Tibial artery (tissue), 4 donors: Measurements from ENCODE around the gene MACROD2.

Source experiments
- DNase-seq, 2 donors: peaks; one replicate each; pipeline ENCODE4 v3.0.0-alpha.2; 2019
- H3K27ac ChIP-seq, 2 donors: fragments of 200-600 bp; sonication (generic) in 1 of 2; 1 replicate in 1 of 2; 2 replicates in 1 of 2; pipeline ENCODE4 v1.5.1; 2018 to 2019; ENCODE audit warnings: mild to moderate bottlenecking in 1 of 2
- H3K27me3 ChIP-seq, 2 donors: fragments of 200-600 bp; sonication (generic) in 1 of 2; one replicate each; pipeline versions ENCODE4 v1.5.1 to v1.6.0; 2016 to 2019
- H3K36me3 ChIP-seq, 3 donors: fragments of 200-600 bp; sonication (generic) in 2 of 3; one replicate each; pipeline ENCODE4 v1.5.1; 2016 to 2019; ENCODE audit warnings: mild to moderate bottlenecking in 2 of 3
- H3K4me1 ChIP-seq, 4 donors: fragments of 200-600 bp; sonication (generic) in 2 of 4; 1 replicate in 3 of 4; 2 replicates in 1 of 4; pipeline ENCODE4 v1.5.1; 2016 to 2019
- H3K4me3 ChIP-seq, 2 donors: fragments of 200-600 bp; sonication (generic) in 1 of 2; 1 replicate in 1 of 2; 2 replicates in 1 of 2; pipeline ENCODE4 v1.5.1; 2018 to 2019; ENCODE audit warnings: mild to moderate bottlenecking in 2 of 2
- H3K9me3 ChIP-seq, 3 donors: fragments of 200-600 bp; sonication (generic) in 1 of 3; one replicate each; pipeline ENCODE4 v1.5.1; 2016 to 2019
- CTCF ChIP-seq, 2 experiments: fragments of 200-600 bp in 1 of 2; fragments of 450-650 bp in 1 of 2; IDR thresholded peaks; one replicate each; pipeline ENCODE4 v1.5.1; 2017 to 2019; ENCODE audit warnings: antibody characterized with exemption in 2 of 2, mild to moderate bottlenecking in 1 of 2, moderate library complexity in 1 of 2
- intact Hi-C: fragments of 100-400 bp; cut with DNase I; formaldehyde crosslinking; loops from one replicate; pipeline ENCODE4 v1.15.0; 2023; ENCODE audit warnings: low total_unique reads

MACROD2 gene

GRCh38 chr20:14599613-14600012 lies 604.3 kb downstream of the MACROD2 start:
- no peaks in the 10 kb centered on the region for H3K4me1 ChIP-seq
- H3K36me3 ChIP-seq: no peaks in the 10 kb centered on the region
- H3K9me3 ChIP-seq: no peaks in the 10 kb centered on the region
- H3K27ac ChIP-seq: no peak overlapping the region
- no peak for TF ChIP-seq CTCF (IDR thresholded peaks at IDR 0.05)
- no peak for DNase-seq
- no peaks in the 10 kb centered on the region for H3K27me3 ChIP-seq
- H3K4me3 ChIP-seq: no peak overlapping the region
- intact Hi-C loops: no loop called here

- Histone ChIP-seq H3K36me3 (no peaks in the 10 kb centered on the region), H3K4me3 (no peak overlapping the region), H3K9me3 (no peaks in the 10 kb centered on the region), H3K4me1 (no peaks in the 10 kb centered on the region), H3K27ac (no peak overlapping the region), H3K27me3 (no peaks in the 10 kb centered on the region)
- no peak for TF ChIP-seq CTCF (IDR thresholded peaks at IDR 0.05)
- intact Hi-C loops: no loop called here
- DNase-seq: no peak
Observed at GRCh38 chr20:14600527-14600926, 605.2 kb downstream of the MACROD2 start.

- Histone ChIP-seq H3K36me3 (no peaks in the 10 kb centered on the region), H3K27me3 (no peaks in the 10 kb centered on the region), H3K27ac (no peak overlapping the region), H3K9me3 (no peaks in the 10 kb centered on the region), H3K4me1 (no peaks in the 10 kb centered on the region), H3K4me3 (no peak overlapping the region)
- intact Hi-C loops: no loop called here
- no peak for TF ChIP-seq CTCF (IDR thresholded peaks at IDR 0.05)
- DNase-seq: no peak
Observed at GRCh38 chr20:14604143-14604542, 608.8 kb downstream of the MACROD2 start.

GRCh38 chr20:14609328-14610221 lies 614.3 kb downstream of the MACROD2 start:
- H3K4me3 ChIP-seq: no peak overlapping the region
- H3K4me1 ChIP-seq: no peaks in the 10 kb centered on the region
- TF ChIP-seq CTCF (IDR thresholded peaks at IDR 0.05): no peak
- intact Hi-C loops: no loop called here
- no peaks in the 10 kb centered on the region for H3K36me3 ChIP-seq
- no peak overlapping the region for H3K27ac ChIP-seq
- DNase-seq: no peak
- H3K9me3 ChIP-seq: no peaks in the 10 kb centered on the region
- no peaks in the 10 kb centered on the region for H3K27me3 ChIP-seq

- no peak for DNase-seq
- Histone ChIP-seq H3K4me3 (no peak overlapping the region), H3K36me3 (no peaks in the 10 kb centered on the region), H3K27me3 (no peaks in the 10 kb centered on the region), H3K4me1 (no peaks in the 10 kb centered on the region), H3K27ac (no peak overlapping the region), H3K9me3 (no peaks in the 10 kb centered on the region)
- TF ChIP-seq CTCF (IDR thresholded peaks at IDR 0.05): no peak
- intact Hi-C loops: no loop called here
Observed at GRCh38 chr20:14611479-14611878, 616.2 kb downstream of the MACROD2 start.
